Right lobe of liver (tissue), 4 donors: ENCODE results near the gene AGAP3.

ENCODE experiments used
- POLR2A ChIP-seq: fragments of 450-650 bp; IDR thresholded peaks from one replicate; pipeline ENCODE4 v1.6.1; 2017; ENCODE audit warnings: antibody characterized with exemption, mild to moderate bottlenecking
- TF ChIP-seq, protein P1 (sequence below), 4 donors: fragments of 200-600 bp in 3 of 4; fragments of 450-650 bp in 1 of 4; IDR thresholded peaks; one replicate each; pipeline versions ENCODE4 v1.5.1 to v1.8.0; 2016 to 2022; ENCODE audit warnings: antibody characterized with exemption in 4 of 4, mild to moderate bottlenecking in 2 of 4
- donor health status: DM: no; HTN: no; CAD: no.
- donor health status: DM: no; HTN: no; CAD: no.
- donor health status: DM: no; HTN: yes; CAD: no.

DNA sequence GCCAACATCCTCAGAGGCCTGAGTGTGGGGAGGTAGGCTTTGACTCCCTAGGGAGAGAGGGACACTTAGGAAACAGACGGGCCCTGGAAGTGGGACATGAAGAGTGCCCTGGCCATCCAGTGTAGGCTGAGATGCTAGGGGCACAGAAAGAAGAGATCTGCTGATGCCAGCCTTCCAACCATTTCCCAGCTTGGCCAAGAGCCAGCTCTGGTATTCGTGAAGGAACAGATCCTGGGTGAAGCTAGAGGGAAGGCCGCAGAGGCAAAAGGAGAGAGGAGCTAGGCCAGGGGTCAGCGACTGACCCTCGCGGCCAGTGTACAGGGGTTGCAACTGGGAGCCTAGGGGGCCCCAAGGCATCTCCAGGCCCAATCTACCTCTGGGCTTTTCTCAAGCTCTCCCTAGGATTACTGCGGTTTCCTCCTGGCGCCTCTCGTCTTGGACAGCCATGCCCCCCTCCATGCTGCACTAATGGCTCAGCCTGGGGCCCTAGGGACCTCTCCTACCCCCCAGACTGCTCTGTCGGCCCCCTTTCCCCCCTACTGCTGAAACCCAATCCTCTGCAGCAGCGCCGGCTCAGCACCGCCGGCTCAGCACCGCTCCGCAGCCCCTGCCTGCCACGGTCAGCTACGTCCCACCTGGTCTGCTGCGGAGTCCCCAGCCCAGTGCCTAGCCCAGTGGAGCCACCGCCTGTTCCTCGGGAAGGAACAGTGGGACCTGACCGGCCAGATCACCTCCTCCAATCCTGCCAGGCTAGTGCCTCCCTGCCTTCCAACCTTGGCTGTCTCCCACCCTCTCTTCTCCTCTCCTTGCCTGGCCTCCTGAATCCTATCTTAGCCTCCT lies 38.1 kb upstream of the AGAP3 start, which contains the start of gene ASIC3:
- TF ChIP-seq, protein P1, sequence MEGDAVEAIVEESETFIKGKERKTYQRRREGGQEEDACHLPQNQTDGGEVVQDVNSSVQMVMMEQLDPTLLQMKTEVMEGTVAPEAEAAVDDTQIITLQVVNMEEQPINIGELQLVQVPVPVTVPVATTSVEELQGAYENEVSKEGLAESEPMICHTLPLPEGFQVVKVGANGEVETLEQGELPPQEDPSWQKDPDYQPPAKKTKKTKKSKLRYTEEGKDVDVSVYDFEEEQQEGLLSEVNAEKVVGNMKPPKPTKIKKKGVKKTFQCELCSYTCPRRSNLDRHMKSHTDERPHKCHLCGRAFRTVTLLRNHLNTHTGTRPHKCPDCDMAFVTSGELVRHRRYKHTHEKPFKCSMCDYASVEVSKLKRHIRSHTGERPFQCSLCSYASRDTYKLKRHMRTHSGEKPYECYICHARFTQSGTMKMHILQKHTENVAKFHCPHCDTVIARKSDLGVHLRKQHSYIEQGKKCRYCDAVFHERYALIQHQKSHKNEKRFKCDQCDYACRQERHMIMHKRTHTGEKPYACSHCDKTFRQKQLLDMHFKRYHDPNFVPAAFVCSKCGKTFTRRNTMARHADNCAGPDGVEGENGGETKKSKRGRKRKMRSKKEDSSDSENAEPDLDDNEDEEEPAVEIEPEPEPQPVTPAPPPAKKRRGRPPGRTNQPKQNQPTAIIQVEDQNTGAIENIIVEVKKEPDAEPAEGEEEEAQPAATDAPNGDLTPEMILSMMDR (IDR thresholded peaks at IDR 0.05) = no peak
- TF ChIP-seq POLR2A = no peak
